ENCODE data around the gene C14orf119.

C14orf119 gene

DNA sequence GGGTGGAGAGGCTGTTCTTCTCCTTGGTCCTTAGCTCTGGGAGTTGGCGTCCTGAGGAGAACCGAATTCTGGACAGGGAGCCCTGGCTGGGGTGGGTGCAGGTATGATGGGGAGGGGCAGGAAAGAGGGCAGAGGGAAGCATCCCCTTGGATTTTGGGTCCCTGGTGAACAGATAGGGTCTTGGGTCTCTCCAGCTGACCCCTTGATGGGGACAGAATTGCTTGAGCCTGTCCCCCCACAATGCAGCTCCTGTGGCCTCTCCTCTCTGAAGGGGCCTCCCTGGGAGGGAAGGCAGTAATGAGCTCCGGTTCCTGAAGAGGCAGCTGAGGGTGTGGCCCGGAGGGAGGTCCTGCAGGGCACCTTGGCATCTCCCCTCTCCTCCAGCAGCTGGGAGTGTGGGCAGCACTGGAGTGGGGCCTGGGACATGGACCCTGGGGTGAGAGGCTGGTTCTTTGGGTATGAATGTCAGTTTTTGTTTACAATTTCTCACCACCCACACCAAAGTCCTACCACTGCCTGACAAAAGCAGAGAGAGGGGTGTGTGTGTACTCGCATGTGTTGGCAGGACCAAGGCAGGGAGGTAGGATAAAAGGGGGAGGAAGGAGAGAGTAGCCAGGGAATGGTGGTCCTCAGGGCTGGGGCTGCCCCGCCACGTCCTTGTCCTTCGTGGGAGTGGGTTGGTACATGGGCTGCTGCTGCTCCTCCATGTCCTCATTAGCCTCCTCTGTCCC lies 31.4 kb downstream of the C14orf119 start:
- no peak for DNase-seq (ENCODE audit: low read depth)

GRCh38 chr14:23127861-23128260 lies 32.6 kb downstream of the C14orf119 start:
- DNase-seq (ENCODE audit: low read depth), result no peak

GRCh38 chr14:23128969-23129758 lies 33.9 kb downstream of the C14orf119 start:
- DNase-seq (ENCODE audit: low read depth), result no peak

DNA sequence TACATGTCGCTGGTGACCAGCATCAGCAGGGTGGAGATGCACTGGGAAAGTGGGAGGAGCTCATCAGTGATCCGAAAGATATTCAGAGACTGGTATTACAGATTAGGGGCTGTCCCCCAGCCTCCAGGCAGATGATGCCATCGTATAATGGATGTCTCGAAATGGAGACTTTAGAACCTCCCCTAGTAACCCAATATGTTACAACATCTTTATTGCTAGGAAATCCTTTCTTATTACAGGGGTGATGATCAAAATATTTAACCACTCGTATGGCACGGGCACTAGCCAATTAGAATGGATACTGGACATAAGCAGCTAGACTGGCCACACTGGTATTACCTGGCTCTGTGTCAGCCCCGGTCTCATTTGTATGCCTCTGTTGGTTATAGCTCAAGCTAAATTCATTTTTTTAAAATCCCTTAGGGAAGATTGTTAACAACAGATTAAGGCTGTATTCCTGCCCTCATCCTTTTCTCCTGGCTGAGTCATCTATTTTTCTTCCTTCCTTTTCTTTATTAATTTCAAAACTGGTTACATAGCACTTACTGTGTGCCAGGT lies 34.5 kb downstream of the C14orf119 start:
- DNase-seq (ENCODE audit: low read depth), result no peak

DNA sequence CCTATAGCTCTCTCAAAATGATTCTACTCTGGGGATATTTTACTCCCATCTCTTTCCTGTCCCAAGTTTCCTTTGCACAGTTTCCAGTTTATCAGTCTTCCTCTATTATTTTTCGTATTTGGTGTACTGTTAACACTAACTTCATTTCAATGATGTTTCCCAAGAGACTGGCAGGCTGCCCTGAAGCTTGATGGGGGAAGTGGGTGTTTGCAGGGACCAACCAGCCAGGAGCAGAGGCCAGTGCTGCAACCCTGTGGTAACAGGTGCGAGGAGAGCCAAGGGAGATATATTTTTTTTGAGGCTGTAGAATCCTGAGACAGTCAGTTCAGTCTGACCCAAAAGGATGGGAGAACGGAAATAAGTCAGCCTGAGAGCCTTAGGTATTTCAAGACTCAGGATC lies 35.6 kb downstream of the C14orf119 start:
- no peak for DNase-seq (ENCODE audit: low read depth)

DNA sequence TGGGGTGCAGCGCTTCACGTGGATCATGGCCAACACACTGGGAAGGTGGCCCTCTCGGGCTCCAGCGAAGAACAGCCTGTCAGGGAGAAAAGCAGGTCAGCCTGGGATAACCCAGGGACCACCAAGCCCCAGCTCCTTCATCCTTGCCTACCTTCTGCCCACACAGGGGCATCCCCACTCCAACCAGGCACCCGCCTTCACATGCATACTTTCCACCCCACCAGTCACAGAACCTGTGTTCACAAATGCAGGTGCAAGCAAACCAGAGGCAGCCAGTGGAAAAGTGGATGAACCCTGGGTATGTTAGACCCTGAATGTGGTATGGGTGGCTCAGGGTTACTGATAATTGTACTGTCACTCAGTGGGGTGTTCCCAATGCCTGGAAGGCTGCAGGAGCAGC lies 36.2 kb downstream of the C14orf119 start:
- DNase-seq (ENCODE audit: low read depth), result no peak

GRCh38 chr14:23132970-23133369 lies 37.7 kb downstream of the C14orf119 start:
- no peak for DNase-seq (ENCODE audit: low read depth)

- no peak for DNase-seq (ENCODE audit: low read depth)
Measured at GRCh38 chr14:23136566-23137133, 41.3 kb downstream of the C14orf119 start.

- no peak for DNase-seq (ENCODE audit: low read depth)
Measured at GRCh38 chr14:23137192-23137812, 42.0 kb downstream of the C14orf119 start.

DNA sequence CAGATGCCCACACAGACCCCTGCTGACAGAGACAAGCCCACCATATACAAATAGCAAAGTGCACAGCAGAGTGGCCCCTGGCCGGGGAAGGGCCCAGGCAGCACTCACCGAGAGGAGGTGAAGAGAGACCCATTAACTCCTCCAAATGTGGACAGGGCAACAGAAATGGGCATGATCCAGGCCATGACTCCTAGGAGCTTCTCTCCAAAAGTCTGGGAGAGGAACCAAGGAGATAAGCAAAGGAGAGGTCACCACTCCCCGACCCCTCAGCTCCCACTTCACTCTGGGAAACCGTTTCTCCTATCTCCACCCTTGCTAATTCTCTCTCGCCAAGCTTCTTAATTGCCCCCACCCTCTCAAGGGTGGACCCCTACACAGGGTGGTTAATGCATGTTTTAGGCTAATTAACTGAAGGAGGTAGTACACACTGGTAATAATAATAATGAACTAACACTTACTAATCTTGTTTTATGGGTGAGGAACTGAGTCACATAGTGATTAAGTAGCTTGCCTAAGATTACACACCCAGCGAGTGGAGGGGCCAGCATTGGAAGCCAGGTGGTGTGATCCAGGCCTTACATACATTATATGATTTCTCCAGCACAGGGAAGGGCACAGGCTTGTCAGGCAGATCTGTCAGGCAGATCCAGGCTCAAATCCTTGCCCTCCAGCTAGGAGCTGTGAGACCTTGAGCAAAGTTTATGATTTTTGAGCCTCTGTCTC lies 42.7 kb downstream of the C14orf119 start:
- DNase-seq (ENCODE audit: low read depth), result no peak

DNA sequence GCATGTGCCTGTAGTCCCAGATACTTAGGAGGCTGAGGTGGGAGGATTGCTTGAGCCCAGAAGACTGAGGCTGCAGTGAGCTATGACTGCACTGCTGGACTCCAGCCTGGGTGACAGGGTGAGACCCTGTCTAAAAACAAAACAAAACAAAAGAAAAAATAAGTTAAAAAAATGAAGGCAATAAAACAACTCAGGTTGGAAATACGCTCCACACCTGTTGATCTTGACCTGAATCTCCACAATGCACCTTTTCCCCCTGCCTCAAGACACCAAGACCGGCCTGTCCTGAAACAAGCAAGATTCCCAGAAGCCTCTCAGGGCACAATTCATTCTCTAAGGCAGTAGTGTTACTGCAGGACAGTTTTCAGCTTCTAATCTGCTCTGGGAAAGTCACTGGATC lies 44.6 kb downstream of the C14orf119 start:
- no peak for DNase-seq (ENCODE audit: low read depth)

DNA sequence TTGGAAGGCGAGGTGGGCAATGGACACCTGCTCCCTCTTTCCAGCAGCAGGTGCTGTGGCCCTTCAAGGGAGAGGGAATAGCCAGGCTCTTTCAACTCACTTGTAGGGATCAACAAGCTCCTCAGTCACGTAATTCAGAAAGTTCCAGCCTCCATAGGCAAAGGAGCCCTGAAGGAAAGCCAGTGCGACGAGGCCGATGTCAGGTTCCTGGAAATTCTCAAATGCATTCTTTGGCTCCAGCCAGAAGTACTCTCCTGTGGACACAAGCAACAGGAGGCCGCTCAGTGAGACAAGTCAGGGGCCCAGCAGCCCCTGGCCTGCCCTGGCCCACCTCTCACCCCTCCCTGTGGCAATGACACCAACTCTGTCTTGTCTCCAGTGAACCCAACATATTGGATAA lies 45.1 kb downstream of the C14orf119 start:
- DNase-seq (ENCODE audit: low read depth), result no peak

DNA sequence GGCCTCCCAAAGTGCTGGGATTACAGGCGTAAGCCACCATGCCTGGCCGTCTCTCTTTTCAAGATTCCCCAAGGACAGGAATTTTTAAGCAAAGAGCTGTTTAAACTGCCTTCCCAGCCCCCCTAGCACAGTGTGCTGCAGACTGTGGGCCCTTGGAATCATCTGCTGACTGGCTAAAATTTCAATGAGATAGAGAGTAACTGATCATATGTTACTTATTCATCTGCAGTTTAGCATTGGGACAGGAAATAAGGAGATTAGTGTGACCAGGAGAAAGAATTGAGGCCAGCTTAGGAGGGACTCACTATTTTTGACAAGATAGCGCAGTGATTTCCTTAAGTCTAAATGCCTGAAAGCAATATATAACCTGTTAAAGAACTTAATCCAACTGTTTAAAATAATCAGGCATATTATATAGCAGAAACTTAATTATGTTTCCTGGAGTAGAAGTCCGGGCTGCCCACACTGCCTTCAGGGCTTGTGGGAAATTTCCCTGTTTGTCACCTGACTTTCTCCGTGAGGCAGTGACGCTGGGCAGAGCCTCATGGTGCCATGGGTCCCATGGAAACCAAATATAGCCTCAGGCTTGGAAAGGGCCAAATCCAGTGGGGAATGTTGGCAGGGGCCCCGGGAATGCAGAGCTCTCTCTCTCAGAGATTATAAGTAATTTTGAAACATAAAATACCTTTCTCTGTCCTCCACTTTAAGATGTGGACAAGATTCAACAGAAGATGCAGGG lies 46.6 kb downstream of the C14orf119 start:
- no peak for DNase-seq (ENCODE audit: low read depth)

DNA sequence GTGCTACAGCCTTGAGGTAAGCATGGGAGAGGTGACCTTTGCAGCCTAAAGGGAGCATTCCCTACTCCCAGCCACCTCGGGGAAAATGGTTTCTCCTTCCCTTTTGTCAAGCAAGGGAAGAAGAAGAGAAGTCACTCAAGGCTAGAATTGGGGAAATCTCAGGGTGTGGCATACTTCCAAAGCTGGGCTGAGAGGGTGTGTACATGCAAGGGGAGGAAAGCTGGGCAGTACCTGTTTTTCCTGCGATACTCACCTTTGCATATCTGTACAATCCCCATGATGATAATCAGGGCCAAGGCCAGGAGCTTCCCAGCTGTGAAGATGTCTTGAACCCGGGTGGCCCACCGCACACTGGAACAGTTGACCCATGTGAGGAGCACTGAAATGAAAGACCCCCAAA lies 47.5 kb downstream of the C14orf119 start:
- no peak for DNase-seq (ENCODE audit: low read depth)

DNA sequence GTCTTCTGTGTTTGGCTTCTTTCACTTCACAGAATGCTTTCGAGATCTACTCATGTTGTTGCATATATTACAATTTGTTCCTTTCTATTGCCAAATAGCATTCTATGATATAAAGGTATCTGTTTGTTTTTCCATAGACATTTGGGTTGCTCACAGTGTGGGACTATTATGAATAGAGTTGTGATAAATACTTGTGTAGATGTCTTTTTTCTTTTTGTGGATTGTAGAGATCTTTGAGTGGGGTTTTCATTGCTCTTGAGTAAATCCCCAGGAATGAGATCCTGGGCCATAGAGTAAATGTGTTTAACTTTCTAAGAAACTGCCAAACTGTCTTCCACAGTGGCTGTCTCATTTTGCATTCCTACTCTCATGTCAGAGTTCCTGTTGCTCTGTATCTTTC lies 48.6 kb downstream of the C14orf119 start:
- no peak for DNase-seq (ENCODE audit: low read depth)

- DNase-seq (ENCODE audit: low read depth), result no peak
Measured at GRCh38 chr14:23145794-23146350, 50.6 kb downstream of the C14orf119 start.

- DNase-seq (ENCODE audit: low read depth), result no peak
Measured at GRCh38 chr14:23146351-23146910, 51.1 kb downstream of the C14orf119 start.

GRCh38 chr14:23146980-23147379 lies 51.7 kb downstream of the C14orf119 start:
- no peak for DNase-seq (ENCODE audit: low read depth)

DNA sequence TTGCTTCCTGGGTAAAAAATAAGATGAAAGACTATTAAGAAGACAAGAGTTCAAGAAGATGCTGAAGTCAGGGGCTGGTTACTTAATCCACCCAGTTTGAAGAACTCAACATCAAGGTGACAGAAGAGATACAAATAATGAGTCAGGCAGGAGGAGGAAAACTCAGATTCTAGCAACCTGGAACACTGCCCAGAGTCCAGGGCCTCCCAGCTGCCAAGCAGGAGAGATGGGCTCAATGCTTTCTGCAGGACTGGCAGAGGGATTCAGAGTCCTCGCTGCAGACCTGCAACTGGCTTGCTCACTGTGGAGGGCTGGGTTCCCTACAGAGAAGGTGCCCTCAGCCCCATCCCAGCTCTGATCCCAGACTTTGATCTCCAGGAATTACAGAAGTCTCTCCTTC lies 52.4 kb downstream of the C14orf119 start:
- DNase-seq (ENCODE audit: low read depth), result no peak

- DNase-seq (ENCODE audit: low read depth), result no peak
Measured at GRCh38 chr14:23148591-23149249, 53.4 kb downstream of the C14orf119 start.

All from activated T-cell treated with anti-CD3 and anti-CD28 coated beads for 1 hour (primary cell).